Cardiac muscle cell (in vitro differentiated cells and primary cell): ENCODE results near the gene LRP5. TPM values are rescaled to one million over a fixed set of nuclear protein-coding genes. Genes with fewer than 3 reads are reported as not detected.

Experiments
- DNase-seq, 2 donors: peaks; one replicate each; pipeline versions ENCODE4 v3.0.0 to v3.0.0-alpha.2; 2010 to 2017; ENCODE audit warnings: low read depth in 1 of 2, low spot score in 1 of 2
- H3K27ac ChIP-seq: fragments of 200-600 bp; sonication (generic); 2 replicates; pipeline ENCODE4 v1.5.1; 2016
- H3K27me3 ChIP-seq: fragments of 200-600 bp; sonication (generic); 2 replicates; pipeline ENCODE4 v1.6.0; 2016; ENCODE audit warnings: control low read depth
- H3K36me3 ChIP-seq: fragments of 200-600 bp; sonication (generic); 2 replicates; pipeline ENCODE4 v1.5.1; 2016; ENCODE audit warnings: control low read depth
- H3K4me1 ChIP-seq: fragments of 200-600 bp; sonication (generic); 2 replicates; pipeline ENCODE4 v1.8.1; 2017; ENCODE audit warnings: low read depth, mild to moderate bottlenecking, mixed run types
- H3K4me3 ChIP-seq: fragments of 200-600 bp; sonication (generic); 2 replicates; pipeline ENCODE4 v1.5.1; 2016; ENCODE audit warnings: mild to moderate bottlenecking
- H3K9me3 ChIP-seq: fragments of 200-600 bp; sonication (generic); 2 replicates; pipeline ENCODE4 v1.5.1; 2017; ENCODE audit warnings: low read depth, mild to moderate bottlenecking, control low read depth
- CTCF ChIP-seq: IDR thresholded peaks from 2 replicates; pipeline ENCODE4 v1.5.1; 2012; ENCODE audit warnings: low read depth, mild to moderate bottlenecking, low read length
- polyA plus RNA-seq: library from polyadenylated mRNA; unstranded; fragments of >200 nt; fragmentation: Nextera tagmentation; extraction: Ambion mirVana; gene quantifications from 2 replicates; pipeline ENCODE4 v1.2.1, GENCODE V29; 2016
- total RNA-seq: library from RNA; depleted of rRNA; stranded (reverse); fragments of >200 nt; gene quantifications from 2 replicates; pipeline ENCODE4 v1.2.3, GENCODE V29; 2016

LRP5 gene
- total and polyA plus RNA-seq, 2 experiments from 2014 or later: 29.1 to 245 TPM

DNA sequence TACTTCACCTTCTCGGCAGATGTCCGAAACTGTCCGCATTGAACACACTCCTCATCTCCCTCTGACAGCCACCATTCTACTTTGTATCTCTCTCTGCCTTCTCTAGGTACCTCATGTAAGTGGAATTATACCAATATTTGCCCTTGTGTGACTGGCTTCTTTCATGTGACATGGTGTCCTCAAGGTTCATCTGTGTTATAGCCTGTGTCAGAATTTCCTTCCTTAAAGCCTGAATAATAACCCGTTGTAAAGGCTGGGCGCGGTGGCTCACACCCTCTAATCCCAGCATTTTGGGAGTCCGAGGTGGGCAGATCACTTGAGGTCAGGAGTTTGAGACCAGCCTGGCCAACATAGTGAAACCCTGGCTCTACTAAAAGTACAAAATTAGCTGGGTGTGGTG, 107.8 kb downstream of the LRP5 start:
- no peak for DNase-seq
- Histone ChIP-seq H3K27me3 (no peaks in the 10 kb centered on the region), H3K27ac (no peak overlapping the region), H3K9me3 (no peaks in the 10 kb centered on the region), H3K4me3 (no peak overlapping the region), H3K36me3 (peaks cover 13% of the 10 kb centered on the region), H3K4me1 (no peaks in the 10 kb centered on the region)
- no peak for TF ChIP-seq CTCF

DNA sequence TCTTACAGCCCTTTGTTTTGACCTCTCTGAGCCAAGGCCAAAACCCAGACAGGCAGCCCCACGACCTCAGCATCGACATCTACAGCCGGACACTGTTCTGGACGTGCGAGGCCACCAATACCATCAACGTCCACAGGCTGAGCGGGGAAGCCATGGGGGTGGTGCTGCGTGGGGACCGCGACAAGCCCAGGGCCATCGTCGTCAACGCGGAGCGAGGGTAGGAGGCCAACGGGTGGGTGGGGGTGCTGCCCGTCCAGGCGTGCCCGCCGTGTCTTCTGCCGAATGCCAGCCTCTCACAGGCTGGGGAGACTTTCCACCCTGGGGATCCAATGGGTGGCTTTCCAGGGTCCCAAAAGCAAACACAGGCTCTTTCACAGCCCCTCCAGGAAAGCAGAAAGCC, 111.1 kb downstream of the LRP5 start:
- Histone ChIP-seq H3K4me3 (no peak overlapping the region), H3K36me3 (peaks cover 14% of the 10 kb centered on the region)
- no peak for TF ChIP-seq CTCF

GRCh38 chr11:68424101-68424632, 111.8 kb downstream of the LRP5 start:
- H3K36me3 ChIP-seq: peaks cover 14% of the 10 kb centered on the region
- no peak for TF ChIP-seq CTCF
- H3K27ac ChIP-seq: no peak overlapping the region
- no peaks in the 10 kb centered on the region for H3K4me1 ChIP-seq
- DNase-seq: no peak
- no peaks in the 10 kb centered on the region for H3K27me3 ChIP-seq
- H3K9me3 ChIP-seq: no peaks in the 10 kb centered on the region
- H3K4me3 ChIP-seq: no peak overlapping the region

More for the DNA sequence above, 111.1 kb downstream of the LRP5 start:
- Histone ChIP-seq H3K27me3 (no peaks in the 10 kb centered on the region), H3K9me3 (no peaks in the 10 kb centered on the region), H3K27ac (no peak overlapping the region), H3K4me1 (no peaks in the 10 kb centered on the region)
- DNase-seq: no peak

DNA sequence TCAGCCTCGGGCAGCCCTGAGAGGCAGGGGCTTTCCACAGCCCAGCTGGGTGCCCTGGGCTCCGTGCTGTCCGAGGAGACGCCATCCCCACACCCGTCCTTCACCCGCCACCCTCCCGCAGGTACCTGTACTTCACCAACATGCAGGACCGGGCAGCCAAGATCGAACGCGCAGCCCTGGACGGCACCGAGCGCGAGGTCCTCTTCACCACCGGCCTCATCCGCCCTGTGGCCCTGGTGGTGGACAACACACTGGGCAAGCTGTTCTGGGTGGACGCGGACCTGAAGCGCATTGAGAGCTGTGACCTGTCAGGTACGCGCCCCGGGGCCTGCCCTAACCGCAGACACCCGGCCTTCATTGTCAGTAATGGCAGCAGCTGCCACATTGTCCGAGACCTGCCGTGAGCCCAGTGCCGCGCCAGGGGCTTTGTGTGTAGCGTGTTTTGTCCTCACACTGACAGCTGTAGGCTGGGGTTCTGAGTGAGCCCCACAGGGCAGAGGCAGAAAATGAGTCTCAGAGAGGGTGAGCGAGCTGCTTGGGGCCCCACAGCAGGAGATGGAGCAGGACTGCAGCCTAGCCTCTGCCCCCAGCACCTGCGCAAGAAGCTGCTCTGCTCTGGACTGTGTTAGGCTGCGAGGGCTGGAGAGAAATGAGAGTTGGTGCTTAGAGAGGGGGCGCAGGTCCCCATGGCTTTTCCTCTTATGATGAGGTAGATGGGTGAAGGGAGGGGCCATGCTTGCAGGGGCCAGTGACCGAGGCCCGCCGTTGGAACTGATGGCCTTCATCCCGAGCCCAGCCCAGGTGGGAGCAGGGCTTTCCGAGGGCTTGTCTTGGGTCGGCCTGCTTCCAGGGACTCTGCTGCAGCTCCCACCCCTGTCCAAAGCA, 112.8 kb downstream of the LRP5 start:
- Histone ChIP-seq H3K4me1 (no peaks in the 10 kb centered on the region), H3K9me3 (no peaks in the 10 kb centered on the region), H3K36me3 (peaks cover 19% of the 10 kb centered on the region), H3K4me3 (no peak overlapping the region), H3K27ac (no peak overlapping the region), H3K27me3 (no peaks in the 10 kb centered on the region)
- DNase-seq: no peak
- no peak for TF ChIP-seq CTCF

DNA sequence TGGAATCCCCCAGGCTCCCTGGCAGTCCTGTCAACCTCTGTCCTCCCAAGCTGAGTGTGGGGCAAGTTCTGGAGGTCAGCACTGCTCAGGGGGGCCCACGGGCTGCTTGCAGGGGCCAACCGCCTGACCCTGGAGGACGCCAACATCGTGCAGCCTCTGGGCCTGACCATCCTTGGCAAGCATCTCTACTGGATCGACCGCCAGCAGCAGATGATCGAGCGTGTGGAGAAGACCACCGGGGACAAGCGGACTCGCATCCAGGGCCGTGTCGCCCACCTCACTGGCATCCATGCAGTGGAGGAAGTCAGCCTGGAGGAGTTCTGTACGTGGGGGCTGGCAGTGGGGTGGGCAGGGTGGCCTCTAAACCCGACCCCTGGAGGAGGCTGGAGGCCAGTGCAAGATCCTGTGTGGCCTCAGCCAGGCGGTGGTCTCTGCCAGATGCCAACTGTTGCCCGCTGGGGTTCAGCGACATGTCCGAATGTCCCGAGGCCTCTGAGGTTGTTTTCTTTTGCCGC, 113.5 kb downstream of the LRP5 start:
- TF ChIP-seq CTCF: no peak
- no peaks in the 10 kb centered on the region for H3K27me3 ChIP-seq
- no peaks in the 10 kb centered on the region for H3K4me1 ChIP-seq
- H3K27ac ChIP-seq: no peak overlapping the region
- DNase-seq: no peak
- H3K9me3 ChIP-seq: no peaks in the 10 kb centered on the region
- peaks cover 19% of the 10 kb centered on the region for H3K36me3 ChIP-seq
- no peak overlapping the region for H3K4me3 ChIP-seq
